HL-60 (cell line): ENCODE results near the gene CDH19.

ENCODE experiments used
- DNase-seq, 2 experiments: peaks; one replicate each; pipeline ENCODE4 v3.0.0-alpha.2; 2010 to 2020; ENCODE audit warnings: low read depth in 1 of 2, low spot score in 1 of 2
- H3K27ac ChIP-seq: fragments of 250-450 bp; sonication (Bioruptor Pico); replicated peaks from 2 replicates; pipeline ENCODE4 v1.5.1; 2020; ENCODE audit warnings: mild to moderate bottlenecking, moderate library complexity
- H3K27me3 ChIP-seq: fragments of 250-450 bp; sonication (Bioruptor Pico); 2 replicates; pipeline ENCODE4 v1.5.1; 2021; ENCODE audit warnings: mild to moderate bottlenecking, moderate library complexity; ENCODE audit not compliant: insufficient read depth, poor library complexity, severe bottlenecking
- H3K4me3 ChIP-seq: replicated peaks from 2 replicates; pipeline ENCODE4 v1.5.1; 2011; ENCODE audit warnings: mild to moderate bottlenecking, control low read depth, low read length; ENCODE audit not compliant: insufficient read depth
- GABPA ChIP-seq: IDR thresholded peaks from 2 replicates; pipeline ENCODE4 v1.6.1; 2012; ENCODE audit warnings: low read depth
- POLR2AphosphoS5 ChIP-seq: IDR thresholded peaks from 2 replicates; pipeline ENCODE4 v1.6.1; 2012; ENCODE audit warnings: low read depth
- SPI1 ChIP-seq: IDR thresholded peaks from 2 replicates; pipeline ENCODE4 v1.6.1; 2012; ENCODE audit warnings: low read depth, mild to moderate bottlenecking, borderline replicate concordance
- TF ChIP-seq, protein P1 (sequence below): IDR thresholded peaks from one replicate; pipeline ENCODE4 v1.5.1; 2011; ENCODE audit warnings: low read length, control low read depth, inconsistent platforms; ENCODE audit not compliant: insufficient read depth
- TF ChIP-seq, protein P2 (sequence below): IDR thresholded peaks from 2 replicates; pipeline ENCODE4 v1.6.1; 2012; ENCODE audit warnings: low read depth; ENCODE audit not compliant: insufficient replicate concordance

The CDH19 gene

GRCh38 chr18:66562279-66562678 lies 41.6 kb downstream of the CDH19 start:
- DNase-seq: no peak
- Histone ChIP-seq H3K4me3 (no peak overlapping the region), H3K27me3 (no peaks in the 10 kb centered on the region), H3K27ac (no peak overlapping the region)
- TF ChIP-seq, protein P1, sequence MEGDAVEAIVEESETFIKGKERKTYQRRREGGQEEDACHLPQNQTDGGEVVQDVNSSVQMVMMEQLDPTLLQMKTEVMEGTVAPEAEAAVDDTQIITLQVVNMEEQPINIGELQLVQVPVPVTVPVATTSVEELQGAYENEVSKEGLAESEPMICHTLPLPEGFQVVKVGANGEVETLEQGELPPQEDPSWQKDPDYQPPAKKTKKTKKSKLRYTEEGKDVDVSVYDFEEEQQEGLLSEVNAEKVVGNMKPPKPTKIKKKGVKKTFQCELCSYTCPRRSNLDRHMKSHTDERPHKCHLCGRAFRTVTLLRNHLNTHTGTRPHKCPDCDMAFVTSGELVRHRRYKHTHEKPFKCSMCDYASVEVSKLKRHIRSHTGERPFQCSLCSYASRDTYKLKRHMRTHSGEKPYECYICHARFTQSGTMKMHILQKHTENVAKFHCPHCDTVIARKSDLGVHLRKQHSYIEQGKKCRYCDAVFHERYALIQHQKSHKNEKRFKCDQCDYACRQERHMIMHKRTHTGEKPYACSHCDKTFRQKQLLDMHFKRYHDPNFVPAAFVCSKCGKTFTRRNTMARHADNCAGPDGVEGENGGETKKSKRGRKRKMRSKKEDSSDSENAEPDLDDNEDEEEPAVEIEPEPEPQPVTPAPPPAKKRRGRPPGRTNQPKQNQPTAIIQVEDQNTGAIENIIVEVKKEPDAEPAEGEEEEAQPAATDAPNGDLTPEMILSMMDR: no peak
- TF ChIP-seq SPI1: no peak
- TF ChIP-seq, protein P2, sequence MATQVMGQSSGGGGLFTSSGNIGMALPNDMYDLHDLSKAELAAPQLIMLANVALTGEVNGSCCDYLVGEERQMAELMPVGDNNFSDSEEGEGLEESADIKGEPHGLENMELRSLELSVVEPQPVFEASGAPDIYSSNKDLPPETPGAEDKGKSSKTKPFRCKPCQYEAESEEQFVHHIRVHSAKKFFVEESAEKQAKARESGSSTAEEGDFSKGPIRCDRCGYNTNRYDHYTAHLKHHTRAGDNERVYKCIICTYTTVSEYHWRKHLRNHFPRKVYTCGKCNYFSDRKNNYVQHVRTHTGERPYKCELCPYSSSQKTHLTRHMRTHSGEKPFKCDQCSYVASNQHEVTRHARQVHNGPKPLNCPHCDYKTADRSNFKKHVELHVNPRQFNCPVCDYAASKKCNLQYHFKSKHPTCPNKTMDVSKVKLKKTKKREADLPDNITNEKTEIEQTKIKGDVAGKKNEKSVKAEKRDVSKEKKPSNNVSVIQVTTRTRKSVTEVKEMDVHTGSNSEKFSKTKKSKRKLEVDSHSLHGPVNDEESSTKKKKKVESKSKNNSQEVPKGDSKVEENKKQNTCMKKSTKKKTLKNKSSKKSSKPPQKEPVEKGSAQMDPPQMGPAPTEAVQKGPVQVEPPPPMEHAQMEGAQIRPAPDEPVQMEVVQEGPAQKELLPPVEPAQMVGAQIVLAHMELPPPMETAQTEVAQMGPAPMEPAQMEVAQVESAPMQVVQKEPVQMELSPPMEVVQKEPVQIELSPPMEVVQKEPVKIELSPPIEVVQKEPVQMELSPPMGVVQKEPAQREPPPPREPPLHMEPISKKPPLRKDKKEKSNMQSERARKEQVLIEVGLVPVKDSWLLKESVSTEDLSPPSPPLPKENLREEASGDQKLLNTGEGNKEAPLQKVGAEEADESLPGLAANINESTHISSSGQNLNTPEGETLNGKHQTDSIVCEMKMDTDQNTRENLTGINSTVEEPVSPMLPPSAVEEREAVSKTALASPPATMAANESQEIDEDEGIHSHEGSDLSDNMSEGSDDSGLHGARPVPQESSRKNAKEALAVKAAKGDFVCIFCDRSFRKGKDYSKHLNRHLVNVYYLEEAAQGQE: no peak
- no peak for TF ChIP-seq GABPA
- no peak for TF ChIP-seq POLR2AphosphoS5

GRCh38 chr18:66560094-66560493 lies 43.8 kb downstream of the CDH19 start:
- H3K27ac ChIP-seq: no peak overlapping the region
- no peak overlapping the region for H3K4me3 ChIP-seq
- peak in 1 of 2 experiments; percentile 25 for DNase-seq
- TF ChIP-seq, protein P1: no peak
- TF ChIP-seq SPI1 (no peak), POLR2AphosphoS5 (no peak), GABPA (no peak)
- TF ChIP-seq, protein P2: no peak
- no peaks in the 10 kb centered on the region for H3K27me3 ChIP-seq

DNA sequence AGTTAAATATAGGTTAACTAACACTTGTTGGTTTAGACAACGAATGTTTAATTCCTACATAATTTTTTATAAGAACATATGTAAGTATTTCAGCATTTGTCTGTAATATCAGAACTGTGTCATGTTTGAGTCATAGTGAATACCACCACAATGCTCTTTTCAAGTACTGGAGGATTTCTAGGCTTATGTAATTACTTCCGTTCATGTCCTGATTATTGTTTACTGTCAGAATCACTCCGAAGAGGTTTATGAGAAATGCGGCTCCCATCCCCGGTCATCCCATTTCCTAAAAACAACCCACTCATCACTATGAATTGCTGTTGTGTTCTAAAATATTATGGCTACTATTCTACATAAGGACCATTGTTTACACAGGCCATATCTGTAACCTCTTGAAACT lies 45.1 kb downstream of the CDH19 start:
- no peak overlapping the region for H3K4me3 ChIP-seq
- H3K27me3 ChIP-seq: no peaks in the 10 kb centered on the region
- H3K27ac ChIP-seq: no peak overlapping the region
- TF ChIP-seq, protein P2: no peak
- TF ChIP-seq, protein P1: no peak
- TF ChIP-seq GABPA (no peak), SPI1 (no peak), POLR2AphosphoS5 (no peak)
- DNase-seq: no peak
